Right cardiac atrium (tissue), 5 donors: Measurements from ENCODE around the gene SYNE1. TPM values are rescaled to one million over a fixed set of nuclear protein-coding genes. Genes with fewer than 3 reads are reported as not detected.

Experiments
- ATAC-seq, 2 donors: fragments of 200-7000 bp; cut with Tn5 transposase; one replicate each; pipeline versions ENCODE4 v1.8.0 to v1.9.1; 2020; ENCODE audit warnings: moderate library complexity in 2 of 2, mild to moderate bottlenecking in 1 of 2
- DNase-seq, 3 donors: peaks; one replicate each; pipeline ENCODE4 v3.0.0-alpha.2; 2020
- H3K27ac ChIP-seq: one replicate; pipeline ENCODE4 v1.5.1; 2013; ENCODE audit warnings: mild to moderate bottlenecking, low read length, control low read depth, moderate library complexity
- H3K27me3 ChIP-seq: one replicate; pipeline ENCODE4 v1.6.1; 2013; ENCODE audit not compliant: control insufficient read depth, insufficient read depth
- H3K4me1 ChIP-seq: one replicate; pipeline ENCODE4 v1.6.1; 2013; ENCODE audit warnings: low read length; ENCODE audit not compliant: control insufficient read depth, insufficient read depth
- H3K4me3 ChIP-seq: one replicate; pipeline ENCODE4 v1.5.1; 2013; ENCODE audit warnings: low read length, control low read depth
- H3K9me3 ChIP-seq: one replicate; pipeline ENCODE4 v1.6.1; 2013; ENCODE audit warnings: low read length; ENCODE audit not compliant: control insufficient read depth
- WGBS: extraction: QIAGEN DNeasy Blood & Tissue Kit; methylation state at CpG from one replicate; pipeline ENCODE4 v1.1.7; 2013; 5-methylcytosine and 5-hydroxymethylcytosine counted together
- intact Hi-C, 4 donors: fragments of 100-400 bp; cut with DNase I; formaldehyde crosslinking; loops; one replicate each; pipeline versions ENCODE4 v1.11.0 to v1.14.0; 2022 to 2023
- polyA plus RNA-seq: library from polyadenylated mRNA; stranded (reverse); fragments of 200-250 nt; gene quantifications from one replicate; pipeline ENCODE4 v1.2.3, GENCODE V29; 2013
- total RNA-seq, 4 donors: library from RNA; stranded (reverse); fragmentation: NEBNext Ultra II Directional; extraction: Animal tissue kit (Norgen Biotek cat#: 25700); gene quantifications; one replicate each; pipeline ENCODE4 v1.2.1, GENCODE V29; 2021
- donor health status: healthy with polysubstance abuse.
- donor health status: DM: no; HTN: yes; CAD: no.
- donor health status: DM: no; HTN: no; CAD: no.
- donor health status: DM: no; HTN: yes; CAD: no; lungs with severe emphysema.
- donor health status: DM: yes; HTN: yes; CAD: no.

SYNE1 gene
- total and polyA plus RNA-seq, 5 donors: 71.7 to 162 (median 116) TPM

- Histone ChIP-seq H3K27ac (peak overlapping the region; percentile 75), H3K27me3 (no peaks in the 10 kb centered on the region), H3K9me3 (no peaks in the 10 kb centered on the region), H3K4me1 (peaks cover 10% of the 10 kb centered on the region), H3K4me3 (no peak overlapping the region)
- ATAC-seq (peak; percentile 28 to 38), DNase-seq (no peak)
- 65% methylated on average over 10 of the region's 10 CpGs for WGBS
- intact Hi-C loops: no loop called here
Measured at GRCh38 chr6:152313542-152314482, 323.4 kb downstream of the SYNE1 start.

GRCh38 chr6:152312434-152312833 is 324.7 kb downstream of the SYNE1 start:
- intact Hi-C loops: no loop called here
- Histone ChIP-seq H3K27ac (no peak overlapping the region), H3K9me3 (no peaks in the 10 kb centered on the region), H3K4me3 (no peak overlapping the region), H3K27me3 (no peaks in the 10 kb centered on the region), H3K4me1 (peaks cover 10% of the 10 kb centered on the region)
- 97% methylated on average over 2 of the region's 2 CpGs for WGBS
- DNase-seq (no peak), ATAC-seq (no peak)

- H3K27ac ChIP-seq: no peak overlapping the region
- peaks cover 10% of the 10 kb centered on the region for H3K4me1 ChIP-seq
- DNase-seq (no peak), ATAC-seq (no peak)
- 91% methylated on average over 7 of the region's 7 CpGs for WGBS
- H3K4me3 ChIP-seq: no peak overlapping the region
- H3K27me3 ChIP-seq: no peaks in the 10 kb centered on the region
- no peaks in the 10 kb centered on the region for H3K9me3 ChIP-seq
- intact Hi-C loops: no loop called here
Measured at GRCh38 chr6:152310371-152310954, 326.7 kb downstream of the SYNE1 start.

- no peaks in the 10 kb centered on the region for H3K9me3 ChIP-seq
- intact Hi-C loops: no loop called here
- 79% methylated on average over 6 of the region's 6 CpGs for WGBS
- no peak overlapping the region for H3K4me3 ChIP-seq
- ATAC-seq (no peak), DNase-seq (peak in 1 of 3 donors; percentile 47)
- H3K4me1 ChIP-seq: peaks cover 9% of the 10 kb centered on the region
- no peak overlapping the region for H3K27ac ChIP-seq
- H3K27me3 ChIP-seq: no peaks in the 10 kb centered on the region
Measured at GRCh38 chr6:152309648-152310047, 327.5 kb downstream of the SYNE1 start.

GRCh38 chr6:152309006-152309405 is 328.2 kb downstream of the SYNE1 start:
- H3K4me1 ChIP-seq: peaks cover 6% of the 10 kb centered on the region
- DNase-seq (no peak), ATAC-seq (no peak)
- intact Hi-C loops: no loop called here
- no peak overlapping the region for H3K27ac ChIP-seq
- no peak overlapping the region for H3K4me3 ChIP-seq
- no peaks in the 10 kb centered on the region for H3K27me3 ChIP-seq
- WGBS: 74% methylated on average over 3 of the region's 3 CpGs
- no peaks in the 10 kb centered on the region for H3K9me3 ChIP-seq

- WGBS: 64% methylated on average over 5 of the region's 5 CpGs
Measured at GRCh38 chr6:152308306-152308705, 328.9 kb downstream of the SYNE1 start.

GRCh38 chr6:152305672-152306071 is 331.5 kb downstream of the SYNE1 start:
- intact Hi-C loops: no loop called here
- Histone ChIP-seq H3K4me1 (peaks cover 1% of the 10 kb centered on the region), H3K27ac (no peak overlapping the region), H3K4me3 (no peak overlapping the region), H3K27me3 (no peaks in the 10 kb centered on the region), H3K9me3 (no peaks in the 10 kb centered on the region)
- ATAC-seq: no peak
- WGBS: 61% methylated on average over 1 of the region's 1 CpG
- no peak for DNase-seq

More at GRCh38 chr6:152308306-152308705, 328.9 kb downstream of the SYNE1 start:
- Histone ChIP-seq H3K27me3 (no peaks in the 10 kb centered on the region), H3K4me1 (peaks cover 1% of the 10 kb centered on the region), H3K4me3 (no peak overlapping the region), H3K27ac (no peak overlapping the region), H3K9me3 (no peaks in the 10 kb centered on the region)
- DNase-seq (no peak), ATAC-seq (no peak)
- intact Hi-C loops: no loop called here

GRCh38 chr6:152301765-152302568 is 335.2 kb downstream of the SYNE1 start:
- Histone ChIP-seq H3K9me3 (no peaks in the 10 kb centered on the region), H3K4me3 (peak overlapping the region; percentile 75), H3K27me3 (no peaks in the 10 kb centered on the region), H3K4me1 (peaks cover 3% of the 10 kb centered on the region), H3K27ac (peak overlapping the region; percentile 81)
- peak; percentile 98 to 99 for ATAC-seq
- intact Hi-C loops: no loop called here
- 1% methylated on average over 44 of the region's 44 CpGs for WGBS
- DNase-seq: peak; percentile 88 to 96 (median 95)

GRCh38 chr6:152301021-152301764 is 336.0 kb downstream of the SYNE1 start:
- Histone ChIP-seq H3K4me1 (peaks cover 3% of the 10 kb centered on the region), H3K4me3 (peak overlapping the region; percentile 75), H3K27me3 (no peaks in the 10 kb centered on the region), H3K27ac (peak overlapping the region; percentile 81), H3K9me3 (no peaks in the 10 kb centered on the region)
- WGBS: 15% methylated on average over 7 of the region's 7 CpGs
- DNase-seq: no peak
- peak in 1 of 2 donors; percentile 64 for ATAC-seq
- intact Hi-C loops: no loop called here

GRCh38 chr6:152300517-152300916 is 336.6 kb downstream of the SYNE1 start:
- Histone ChIP-seq H3K27ac (no peak overlapping the region), H3K4me3 (no peak overlapping the region), H3K9me3 (no peaks in the 10 kb centered on the region), H3K27me3 (no peaks in the 10 kb centered on the region), H3K4me1 (peaks cover 3% of the 10 kb centered on the region)
- ATAC-seq: no peak
- intact Hi-C loops: no loop called here
- WGBS: 73% methylated on average over 7 of the region's 7 CpGs
- DNase-seq: no peak
